ENCODE measurements around the gene NPPC.
"Not testable (repeated sequence)": the region's sequence is repeated elsewhere in the genome, so short reads cannot be mapped to it uniquely, and the experiment has no call there.

The NPPC gene, protein sequence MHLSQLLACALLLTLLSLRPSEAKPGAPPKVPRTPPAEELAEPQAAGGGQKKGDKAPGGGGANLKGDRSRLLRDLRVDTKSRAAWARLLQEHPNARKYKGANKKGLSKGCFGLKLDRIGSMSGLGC

DNA sequence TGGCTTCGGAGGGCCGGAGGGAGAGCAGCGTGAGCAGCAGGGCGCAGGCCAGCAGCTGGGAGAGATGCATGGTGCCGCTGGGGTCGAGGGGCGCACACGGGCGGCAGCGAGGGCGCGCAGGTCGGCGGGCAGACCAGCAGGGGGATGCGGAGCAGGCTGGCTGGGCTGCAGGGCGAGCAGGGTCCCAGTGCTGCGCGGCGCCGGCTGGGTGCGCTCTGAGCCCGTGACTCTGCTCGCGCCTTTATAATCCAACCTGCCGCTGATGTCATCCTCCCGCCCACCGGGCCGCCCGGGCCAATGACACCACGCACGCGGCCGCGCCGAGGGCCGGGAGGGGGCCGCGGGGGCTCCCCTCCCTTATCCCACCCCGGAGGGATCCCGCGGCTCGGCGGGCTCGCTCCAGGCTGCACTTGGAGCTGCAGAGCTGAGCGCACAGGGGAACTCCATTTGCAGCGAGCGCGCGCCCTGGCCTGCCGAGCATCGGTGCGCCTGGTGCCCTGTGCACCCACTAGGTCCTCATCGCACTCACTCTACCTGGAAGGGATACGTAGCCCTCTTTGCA, at the start of gene NPPC:
NPPC (minus strand) TSS at position 217 of the 562 bp plus-strand sequence; CDS start at position 70, 147 bp downstream.
- H3K36me3 Mint-ChIP-seq = no peaks in the 10 kb centered on the region
- H3K4me1 Mint-ChIP-seq = peaks cover 16% of the 10 kb centered on the region
- peak within 1 kb of the TSS; percentile 54 for H3K4me3 Mint-ChIP-seq
- peaks cover 92% of the 10 kb centered on the region for H3K27me3 Mint-ChIP-seq
- CTCF ChIA-PET = interaction anchor here (0.7 to 5.1 kb wide), 10 partner anchors 8 to 401 kb away, joined by 3 to 50 read pairs (median 4); no protein-coding TSS in a partner anchor
- DNase-seq = peak; percentile 78
- no peaks in the 10 kb centered on the region for H3K9me3 Mint-ChIP-seq
- no peak within 1 kb of the TSS for H3K27ac Mint-ChIP-seq

DNA sequence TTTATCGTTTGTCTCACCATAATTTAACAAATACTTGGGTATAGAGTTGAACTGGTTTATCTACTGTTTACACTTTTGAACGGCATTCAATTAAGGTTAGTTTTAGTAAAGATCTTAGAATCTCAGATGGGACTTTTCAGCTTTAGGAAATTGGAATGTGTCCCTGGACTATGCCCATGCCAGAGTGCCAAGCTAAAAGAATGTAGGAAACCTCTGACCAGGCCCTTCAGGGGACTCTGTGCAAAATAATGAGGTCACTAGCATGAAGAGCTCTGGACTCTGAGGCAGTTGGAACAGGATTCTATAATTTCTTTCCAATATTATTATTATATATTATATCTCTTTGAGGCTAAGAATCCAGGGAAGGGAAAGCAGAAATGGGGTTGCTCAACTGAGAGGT, 48.8 kb upstream of the NPPC start:
- no peaks in the 10 kb centered on the region for H3K9me3 Mint-ChIP-seq
- no peak overlapping the region for H3K27ac Mint-ChIP-seq
- H3K4me3 Mint-ChIP-seq = no peak overlapping the region
- DNase-seq = no peak
- H3K36me3 Mint-ChIP-seq = peaks cover 6% of the 10 kb centered on the region
- CTCF ChIA-PET = no interaction called here
- H3K4me1 Mint-ChIP-seq = no peaks in the 10 kb centered on the region
- no peaks in the 10 kb centered on the region for H3K27me3 Mint-ChIP-seq

DNA sequence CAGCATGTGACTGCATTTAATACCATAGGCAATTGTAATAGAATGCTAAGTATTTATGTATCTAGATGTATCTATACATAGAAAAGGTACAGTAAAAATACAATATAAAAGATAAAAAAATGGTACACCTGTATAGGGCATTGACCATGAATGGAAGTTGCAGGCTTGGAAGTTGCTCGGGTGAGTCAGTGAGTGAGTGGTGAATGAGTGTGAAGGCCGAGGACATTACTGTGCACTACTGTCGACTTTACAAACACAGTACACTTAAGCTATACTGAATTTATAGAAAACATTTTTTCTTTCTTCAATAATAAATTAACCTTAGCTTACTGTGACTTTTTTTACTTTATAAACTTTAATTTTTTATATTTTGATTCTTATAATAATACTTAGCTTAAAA, 44.3 kb upstream of the NPPC start:
- H3K4me3 Mint-ChIP-seq = no peak overlapping the region
- peaks cover 17% of the 10 kb centered on the region for H3K36me3 Mint-ChIP-seq
- no peak for DNase-seq
- no peak overlapping the region for H3K27ac Mint-ChIP-seq
- CTCF ChIA-PET = no interaction called here
- no peaks in the 10 kb centered on the region for H3K27me3 Mint-ChIP-seq
- H3K9me3 Mint-ChIP-seq = peaks cover 9% of the 10 kb centered on the region
- H3K4me1 Mint-ChIP-seq = peaks cover 5% of the 10 kb centered on the region

DNA sequence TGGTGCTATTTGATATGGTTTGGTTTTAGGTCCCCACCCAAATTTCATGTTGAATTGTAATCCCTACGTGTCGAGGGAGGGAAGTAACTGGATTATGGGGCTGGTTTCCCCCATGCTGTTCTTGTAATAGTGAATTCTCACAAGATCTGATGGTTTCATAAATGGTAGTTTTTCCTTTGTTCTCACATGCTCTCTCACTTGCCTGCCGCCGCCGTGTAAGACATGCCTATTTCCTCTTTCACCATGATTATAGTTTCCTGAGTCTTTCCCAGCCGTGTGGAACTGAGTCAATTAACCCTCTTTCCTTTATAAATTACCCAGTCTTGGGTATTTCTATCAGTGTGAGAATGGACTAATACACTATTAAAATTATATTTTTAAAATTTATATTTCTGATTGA, 42.6 kb upstream of the NPPC start:
- Mint-ChIP-seq H3K27me3 (no peaks in the 10 kb centered on the region), H3K9me3 (peaks cover 9% of the 10 kb centered on the region), H3K4me1 (peaks cover 10% of the 10 kb centered on the region), H3K4me3 (no peak overlapping the region), H3K36me3 (peaks cover 19% of the 10 kb centered on the region), H3K27ac (no peak overlapping the region)
- CTCF ChIA-PET = no interaction called here
- DNase-seq = no peak

DNA sequence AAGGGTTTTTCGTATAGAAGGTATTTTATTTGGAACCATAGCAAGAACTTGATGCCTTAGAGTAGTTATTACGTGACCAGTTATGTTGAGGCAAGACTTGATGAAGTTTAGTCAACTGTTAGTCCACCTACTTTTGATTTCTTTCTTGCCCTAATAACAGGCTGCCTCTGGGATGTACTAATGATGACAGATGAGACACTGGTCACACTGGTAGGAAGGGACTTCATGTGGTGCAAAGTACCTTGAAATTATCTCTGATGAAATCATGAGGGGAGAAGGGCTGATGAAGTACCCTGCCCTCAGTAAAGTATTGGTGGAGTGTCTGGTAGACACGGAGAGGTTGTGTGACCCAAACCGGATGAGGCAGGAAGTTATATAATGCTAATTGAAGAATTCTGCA, 40.7 kb upstream of the NPPC start:
- peaks cover 25% of the 10 kb centered on the region for H3K4me1 Mint-ChIP-seq
- H3K27me3 Mint-ChIP-seq = no peaks in the 10 kb centered on the region
- DNase-seq = no peak
- H3K4me3 Mint-ChIP-seq = no peak overlapping the region
- H3K9me3 Mint-ChIP-seq = peaks cover 9% of the 10 kb centered on the region
- CTCF ChIA-PET = no interaction called here
- no peak overlapping the region for H3K27ac Mint-ChIP-seq
- peaks cover 22% of the 10 kb centered on the region for H3K36me3 Mint-ChIP-seq

DNA sequence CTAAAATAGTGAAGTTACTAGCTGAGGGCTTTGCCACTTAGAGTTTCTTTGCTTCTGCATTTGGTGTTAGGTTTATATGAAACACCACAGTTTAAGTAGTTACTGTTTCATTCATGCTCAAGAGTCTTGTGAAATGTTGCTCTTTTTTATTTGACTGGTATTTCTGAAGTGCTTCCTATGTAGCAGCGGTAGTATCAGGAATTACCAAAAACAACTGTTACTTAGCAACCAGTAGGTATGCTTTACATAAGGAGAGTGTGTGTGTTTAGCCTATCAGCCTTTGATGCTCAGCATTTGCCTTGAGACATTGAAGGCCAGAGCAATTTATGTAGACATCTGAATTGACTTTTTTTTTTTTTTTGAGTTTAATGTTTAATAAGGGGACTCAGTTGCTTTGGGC, 38.9 kb upstream of the NPPC start:
- Mint-ChIP-seq H3K27me3 (no peaks in the 10 kb centered on the region), H3K9me3 (peaks cover 9% of the 10 kb centered on the region), H3K36me3 (peaks cover 25% of the 10 kb centered on the region), H3K4me3 (no peak overlapping the region), H3K4me1 (peaks cover 33% of the 10 kb centered on the region), H3K27ac (no peak overlapping the region)
- no peak for DNase-seq
- CTCF ChIA-PET = interaction anchor here (1.0 to 1.4 kb wide), 2 partner anchors 40 to 63 kb away, joined by 3 read pairs; no protein-coding TSS in a partner anchor

DNA sequence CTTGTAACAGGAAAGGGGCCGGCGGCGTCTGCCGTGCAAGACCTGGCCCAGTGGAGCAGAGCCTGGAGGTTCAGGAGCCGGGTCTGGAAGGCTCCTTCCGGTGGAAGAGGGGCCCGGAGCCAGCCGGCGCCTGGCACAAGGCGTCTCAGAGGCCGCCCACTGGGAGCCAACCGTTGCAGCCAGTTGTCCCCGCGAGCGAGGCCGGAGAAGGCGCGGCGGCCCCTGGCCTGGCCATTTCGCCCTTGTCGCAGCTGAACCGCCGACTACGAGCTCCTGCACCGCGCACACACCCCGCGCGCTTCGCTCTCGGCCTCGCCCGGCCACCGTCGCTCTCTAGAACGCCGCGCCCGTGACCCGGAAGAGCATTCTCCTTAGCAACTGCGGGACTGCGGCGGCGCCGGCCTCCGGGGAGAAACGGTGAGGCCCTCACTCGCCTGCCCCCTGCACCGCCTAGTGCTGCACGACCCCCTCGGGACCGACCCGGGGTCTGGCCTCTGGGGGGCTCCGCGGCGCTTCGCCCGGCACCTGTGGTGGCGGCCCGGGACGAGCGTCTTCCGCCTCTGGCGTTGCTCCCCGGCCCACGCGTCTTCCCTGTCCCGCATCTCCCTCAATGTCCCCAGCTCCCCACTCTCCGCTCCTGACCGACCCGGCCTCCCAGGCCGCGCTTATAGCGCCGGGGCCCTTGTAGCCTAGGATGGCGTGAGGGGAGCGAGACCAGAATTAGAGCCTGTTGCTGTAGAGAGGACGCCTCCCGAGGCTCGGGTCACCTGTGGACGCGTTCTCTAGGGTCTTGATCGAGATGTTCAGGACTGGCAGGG, 35.4 kb upstream of the NPPC start, which contains the start of gene DIS3L2:
DIS3L2 (plus strand) TSS at position 365 of the 818 bp plus-strand sequence. CDS start 53,215 bp downstream, outside the sequence.
- no peaks in the 10 kb centered on the region for H3K9me3 Mint-ChIP-seq
- H3K4me3 Mint-ChIP-seq = peak within 1 kb of the TSS; percentile 96
- peaks cover 13% of the 10 kb centered on the region for H3K36me3 Mint-ChIP-seq
- peak within 1 kb of the TSS; percentile 86 for H3K27ac Mint-ChIP-seq
- peak; percentile 86 for DNase-seq
- H3K4me1 Mint-ChIP-seq = peaks cover 28% of the 10 kb centered on the region
- peaks cover 2% of the 10 kb centered on the region for H3K27me3 Mint-ChIP-seq
- CTCF ChIA-PET = no interaction called here

DNA sequence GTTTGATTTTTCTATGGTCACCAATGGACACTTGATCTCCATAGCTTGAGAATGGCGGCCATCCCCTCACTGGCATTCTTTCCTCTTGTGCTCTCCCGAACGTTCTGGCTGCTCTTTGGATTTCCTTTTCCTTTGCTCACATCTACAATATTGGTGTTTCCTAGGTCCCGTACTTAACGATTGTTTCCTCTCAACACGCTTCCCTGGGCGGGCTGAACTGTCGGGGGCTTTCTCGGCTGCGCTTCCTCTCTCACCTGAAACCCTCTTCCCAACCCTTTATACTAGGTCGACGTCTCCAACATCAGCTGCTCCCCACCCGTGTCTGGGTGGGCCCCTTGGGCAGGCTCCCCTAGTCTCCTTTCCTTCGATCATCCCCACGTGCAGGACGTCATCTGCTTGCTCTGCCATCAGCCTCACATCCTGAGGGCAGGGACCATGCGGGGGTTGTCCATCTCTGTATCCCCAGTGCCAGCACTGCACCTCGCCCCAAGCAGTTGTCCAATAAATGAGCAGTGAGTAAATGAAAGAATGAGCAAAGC, 34.7 kb upstream of the NPPC start:
- Mint-ChIP-seq H3K4me3 (peak overlapping the region; percentile 96), H3K9me3 (no peaks in the 10 kb centered on the region), H3K4me1 (peaks cover 28% of the 10 kb centered on the region), H3K27me3 (peaks cover 8% of the 10 kb centered on the region), H3K36me3 (peaks cover 13% of the 10 kb centered on the region), H3K27ac (peak overlapping the region; percentile 80)
- CTCF ChIA-PET = no interaction called here
- DNase-seq = no peak

DNA sequence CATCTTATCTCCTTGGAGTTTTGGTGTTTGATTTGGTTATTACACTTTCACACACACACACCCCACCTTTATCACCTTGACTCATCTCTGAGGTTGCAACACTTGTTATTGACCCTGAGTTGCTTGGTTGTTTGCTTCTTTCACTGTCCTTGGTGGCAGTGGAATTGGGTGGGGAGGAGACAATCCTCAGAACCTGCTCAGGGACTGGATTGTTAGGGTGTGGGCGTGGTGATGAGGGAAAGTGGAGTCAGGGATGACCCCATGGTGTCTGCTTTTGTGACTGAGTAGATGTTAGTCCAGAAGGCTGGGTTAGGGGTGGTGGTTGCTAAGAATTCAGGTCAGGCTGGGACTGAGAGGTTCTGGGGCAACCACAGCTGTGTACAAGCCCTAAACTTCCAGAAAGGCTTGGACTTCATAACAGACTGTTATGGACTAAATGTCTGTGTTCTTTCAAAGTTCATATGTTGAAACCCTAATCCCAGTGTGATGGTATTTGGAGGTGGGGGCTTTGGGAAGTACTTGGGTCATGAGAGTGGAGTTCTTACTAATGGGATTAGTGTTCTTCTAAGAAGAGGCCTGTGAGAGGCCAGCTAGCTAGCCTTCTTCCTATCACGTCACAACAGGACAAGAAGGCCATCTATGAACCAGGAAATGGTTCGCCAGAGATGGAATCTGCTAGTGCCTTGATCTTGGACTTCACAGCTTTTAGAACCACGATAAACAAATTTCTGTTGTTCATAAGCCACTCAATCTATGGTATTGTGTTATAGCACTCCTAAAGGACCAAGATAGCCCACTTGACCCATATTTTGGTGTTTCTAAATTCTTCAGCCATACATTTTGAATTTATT, 31.9 kb upstream of the NPPC start:
- no peak for DNase-seq
- no peak overlapping the region for H3K27ac Mint-ChIP-seq
- no peaks in the 10 kb centered on the region for H3K9me3 Mint-ChIP-seq
- CTCF ChIA-PET = no interaction called here
- H3K36me3 Mint-ChIP-seq = peaks cover 10% of the 10 kb centered on the region
- H3K4me1 Mint-ChIP-seq = peaks cover 19% of the 10 kb centered on the region
- H3K27me3 Mint-ChIP-seq = peaks cover 25% of the 10 kb centered on the region
- no peak overlapping the region for H3K4me3 Mint-ChIP-seq

DNA sequence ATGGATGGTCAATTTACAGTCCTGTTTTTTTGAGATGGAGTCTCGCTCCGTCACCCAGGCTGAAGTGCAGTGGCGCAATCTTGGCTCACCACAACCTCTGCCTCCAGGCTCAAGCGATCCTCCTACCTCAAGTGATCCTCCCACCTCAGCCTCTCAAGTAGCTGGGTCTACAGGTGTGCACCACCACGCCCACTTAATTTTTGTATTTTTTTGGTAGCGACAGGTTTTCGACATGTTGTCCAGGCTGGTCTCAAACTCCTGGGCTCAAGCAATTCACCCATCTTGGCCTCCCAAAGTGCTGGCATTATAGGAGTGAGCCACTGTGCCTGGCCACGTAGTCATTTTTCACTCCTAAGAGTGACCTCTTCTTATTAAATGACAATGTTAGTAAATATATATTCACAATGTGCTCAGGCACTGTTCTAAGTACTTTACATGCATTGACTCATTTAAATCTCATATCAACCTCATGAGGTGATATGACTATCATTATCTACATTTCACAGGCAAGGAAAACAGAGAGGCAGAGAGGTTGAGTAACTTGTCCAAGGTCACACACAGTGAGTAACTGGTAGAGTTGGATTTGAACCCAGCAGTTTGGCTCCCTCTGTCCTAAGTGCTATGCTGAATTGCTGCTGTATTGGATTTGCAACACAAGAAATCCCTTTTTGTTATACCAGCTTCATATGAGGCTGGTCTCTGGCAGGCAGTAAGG, 29.7 kb upstream of the NPPC start:
- H3K9me3 Mint-ChIP-seq = peaks cover 3% of the 10 kb centered on the region

DNA sequence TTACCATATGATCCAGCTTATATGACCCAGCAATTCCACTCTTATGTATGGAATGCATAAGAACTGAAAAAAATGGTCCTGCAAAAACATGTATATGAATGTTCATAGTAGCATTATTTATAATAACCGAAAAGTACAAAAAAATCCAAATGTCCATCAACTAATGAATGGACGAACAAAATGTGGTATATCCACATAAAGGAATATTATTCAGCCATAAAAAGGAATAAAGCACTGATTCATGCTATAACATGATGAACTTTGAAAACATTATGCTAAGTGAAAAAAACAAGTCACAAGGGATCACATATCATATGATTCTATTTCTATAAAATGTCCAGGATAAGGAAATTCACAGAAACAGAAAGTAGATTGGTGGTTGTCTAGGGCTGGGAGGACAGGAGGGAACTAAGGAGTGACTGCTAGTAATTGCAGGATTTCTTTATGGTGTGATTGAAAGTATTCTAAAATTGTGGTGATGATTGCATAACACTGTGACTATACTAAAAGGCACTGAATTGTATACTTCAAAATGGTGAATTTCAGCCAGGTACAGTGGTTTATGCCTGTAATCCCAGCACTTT, 25.3 kb upstream of the NPPC start:
- peaks cover 3% of the 10 kb centered on the region for H3K9me3 Mint-ChIP-seq
- no peaks in the 10 kb centered on the region for H3K36me3 Mint-ChIP-seq
- peaks cover 35% of the 10 kb centered on the region for H3K27me3 Mint-ChIP-seq
- H3K27ac Mint-ChIP-seq = peak overlapping the region; percentile 55
- CTCF ChIA-PET = no interaction called here
- no peak for DNase-seq
- H3K4me1 Mint-ChIP-seq = no peaks in the 10 kb centered on the region
- H3K4me3 Mint-ChIP-seq = no peak overlapping the region

More for the DNA sequence above, 29.7 kb upstream of the NPPC start:
- Mint-ChIP-seq H3K36me3 (peaks cover 2% of the 10 kb centered on the region), H3K27me3 (peaks cover 29% of the 10 kb centered on the region), H3K4me1 (peaks cover 3% of the 10 kb centered on the region), H3K4me3 (no peak overlapping the region), H3K27ac (no peak overlapping the region)
- CTCF ChIA-PET = no interaction called here
- no peak for DNase-seq

DNA sequence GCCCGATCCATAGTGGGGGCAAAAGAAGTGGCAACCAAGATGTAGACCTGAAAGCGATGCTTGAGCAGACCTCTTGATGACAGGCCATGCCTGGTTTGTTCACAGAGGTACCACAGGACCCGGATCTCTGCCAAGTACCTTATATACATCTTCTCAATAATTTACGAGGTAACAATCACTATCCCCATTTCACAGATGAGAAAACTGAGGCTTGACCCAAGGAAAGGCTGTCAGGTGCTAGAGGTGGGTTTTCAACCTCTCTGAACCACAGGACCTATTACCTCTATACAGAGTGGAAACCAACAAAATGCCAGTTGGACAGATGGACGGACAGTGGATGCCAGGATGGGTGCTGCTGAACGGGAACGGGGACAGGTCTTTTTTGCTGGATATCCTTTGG, 21.5 kb upstream of the NPPC start:
- CTCF ChIA-PET = no interaction called here
- Mint-ChIP-seq H3K9me3 (peaks cover 3% of the 10 kb centered on the region), H3K36me3 (no peaks in the 10 kb centered on the region), H3K4me3 (no peak overlapping the region), H3K27ac (no peak overlapping the region), H3K4me1 (no peaks in the 10 kb centered on the region), H3K27me3 (peaks cover 21% of the 10 kb centered on the region)
- DNase-seq = no peak

DNA sequence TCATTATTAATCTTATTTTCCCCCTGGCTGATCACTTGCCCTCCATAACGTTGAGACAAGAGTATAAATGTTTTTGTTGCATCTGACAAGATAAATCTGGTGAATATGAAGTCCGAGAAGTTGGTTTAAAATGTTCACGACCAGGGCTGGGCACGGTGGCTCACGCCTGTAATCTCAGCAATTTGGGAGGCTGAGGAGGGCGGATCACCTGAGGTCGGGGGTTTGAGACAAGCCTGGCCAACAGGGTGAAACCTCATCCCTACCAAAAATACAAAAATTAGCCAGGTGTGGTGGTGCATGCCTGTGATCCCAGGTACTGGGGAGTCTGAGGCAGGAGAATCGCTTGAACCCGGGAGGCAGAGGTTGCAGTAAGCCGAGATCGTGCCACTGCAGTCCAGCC, 20.9 kb upstream of the NPPC start:
- H3K9me3 Mint-ChIP-seq, CTCF ChIA-PET, DNase-seq, H3K36me3 Mint-ChIP-seq, H3K4me3 Mint-ChIP-seq, H3K27ac Mint-ChIP-seq, H3K4me1 Mint-ChIP-seq: not testable (repeated sequence)
- peaks cover 21% of the 10 kb centered on the region for H3K27me3 Mint-ChIP-seq
